GM19351 (cell line): ENCODE results near the gene AMN.
"Not testable (repeated sequence)": the region's sequence is repeated elsewhere in the genome, so short reads cannot be mapped to it uniquely, and the experiment has no call there.

Source experiments
- ATAC-seq: cut with Tn5 transposase; IDR thresholded peaks from one replicate; pipeline ENCODE4 v1.9.1; 2021; ENCODE audit warnings: mild to moderate bottlenecking, moderate library complexity; ENCODE audit not compliant: unreplicated experiment

AMN gene

DNA sequence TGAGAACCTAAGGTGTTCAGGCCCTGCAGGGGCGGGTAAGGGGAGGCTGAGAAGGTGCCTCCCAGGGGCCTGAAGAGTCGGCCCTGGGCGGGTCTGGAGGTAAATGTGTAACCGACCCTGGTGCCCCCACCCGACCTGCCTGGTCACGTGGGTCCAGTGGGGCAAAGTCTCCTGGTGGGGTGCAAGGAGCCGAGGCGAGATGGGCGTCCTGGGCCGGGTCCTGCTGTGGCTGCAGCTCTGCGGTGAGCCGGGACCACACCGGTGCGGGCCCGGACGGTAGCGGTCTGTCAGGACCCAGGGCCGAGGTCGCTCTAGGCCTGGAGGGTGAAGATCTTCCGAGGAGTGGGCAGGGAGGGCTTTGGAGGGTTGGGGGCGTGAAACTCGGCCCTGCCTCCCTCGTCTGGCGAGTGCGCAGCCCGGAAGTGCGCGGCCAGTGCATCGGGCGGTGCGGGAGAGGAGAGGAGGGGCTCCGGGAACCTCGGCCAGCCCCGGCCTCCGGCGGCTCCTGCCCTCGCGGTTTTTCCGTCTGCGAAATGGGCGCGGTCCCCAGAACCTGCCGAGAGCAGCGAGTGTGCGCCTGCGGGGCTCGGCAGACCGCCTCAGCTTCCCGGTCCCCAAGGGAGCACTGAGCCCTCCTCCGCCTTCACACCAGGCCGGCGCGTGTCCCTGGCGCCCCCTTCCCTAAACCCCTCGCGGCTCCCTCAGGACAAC is at the start of gene AMN:
TSS of gene AMN (plus strand) at position 174 of the 711 bp plus-strand sequence. CDS start at position 200, 26 bp downstream.
- no peak for ATAC-seq

- no peak for ATAC-seq
Measured at GRCh38 chr14:102873131-102873530, 49.3 kb upstream of the AMN start.

GRCh38 chr14:102873546-102874061 is 48.9 kb upstream of the AMN start:
- ATAC-seq: no peak

GRCh38 chr14:102875652-102876051 is 46.8 kb upstream of the AMN start:
- no peak for ATAC-seq

- ATAC-seq: not testable (repeated sequence)
Measured at GRCh38 chr14:102877511-102877910, 45.0 kb upstream of the AMN start.

- no peak for ATAC-seq
Measured at GRCh38 chr14:102878174-102878969, 44.1 kb upstream of the AMN start.

DNA sequence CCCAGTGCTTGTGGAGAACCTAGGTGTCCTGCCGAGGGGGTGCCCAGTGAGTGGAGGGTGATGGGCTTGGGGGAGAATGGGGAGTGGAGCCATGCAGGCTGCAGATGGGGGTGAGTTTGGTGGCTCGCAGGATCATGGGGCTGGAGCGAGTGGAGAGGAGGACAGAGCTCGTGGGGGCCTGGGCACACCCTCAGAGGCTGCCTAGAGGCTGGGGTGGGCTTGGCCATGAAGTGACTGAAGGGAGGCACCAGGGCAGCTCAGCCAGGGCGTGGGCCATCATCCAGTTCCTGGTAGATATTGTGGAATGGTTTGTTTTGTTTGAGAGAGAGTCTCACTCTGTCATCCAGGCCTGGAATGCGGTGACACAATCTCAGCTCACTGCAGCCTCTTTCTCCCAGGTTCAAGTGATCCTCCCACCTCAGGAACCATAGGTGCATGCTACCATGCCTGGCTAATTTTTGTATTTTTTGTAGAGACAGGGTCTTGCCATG is 43.4 kb upstream of the AMN start:
- no peak for ATAC-seq

DNA sequence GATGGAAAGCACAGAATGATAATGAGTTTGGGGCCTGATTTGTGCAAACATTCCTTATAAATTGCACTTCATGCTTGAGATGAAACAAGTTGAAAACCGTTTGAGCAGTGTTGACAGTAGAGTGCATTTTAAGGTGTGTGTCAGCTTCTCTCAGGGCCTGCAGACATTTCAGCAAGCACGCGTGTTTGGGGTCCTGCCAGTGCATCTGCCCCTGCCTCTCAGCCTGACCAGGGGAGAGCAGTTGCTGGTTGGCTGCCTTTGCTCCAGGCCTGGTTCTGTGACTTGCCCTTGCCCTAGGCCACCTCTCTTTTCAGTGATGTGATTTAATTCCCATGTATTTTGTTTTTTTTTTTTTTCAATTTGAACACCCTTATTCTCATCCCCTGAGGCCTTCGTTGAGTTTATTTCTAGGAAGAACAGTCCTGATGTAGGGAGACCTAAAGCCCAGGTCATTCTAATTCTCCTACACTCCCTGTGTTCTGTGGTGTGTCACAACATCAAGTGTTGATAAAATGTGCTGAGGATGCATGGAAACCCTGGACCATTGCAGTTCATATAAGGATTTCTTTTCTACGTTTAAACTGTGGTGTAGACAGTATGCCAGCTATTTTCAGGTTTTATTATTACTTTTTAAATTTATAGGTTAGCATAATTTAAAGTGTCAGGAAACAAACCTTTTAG is 40.1 kb upstream of the AMN start:
- ATAC-seq: no peak

DNA sequence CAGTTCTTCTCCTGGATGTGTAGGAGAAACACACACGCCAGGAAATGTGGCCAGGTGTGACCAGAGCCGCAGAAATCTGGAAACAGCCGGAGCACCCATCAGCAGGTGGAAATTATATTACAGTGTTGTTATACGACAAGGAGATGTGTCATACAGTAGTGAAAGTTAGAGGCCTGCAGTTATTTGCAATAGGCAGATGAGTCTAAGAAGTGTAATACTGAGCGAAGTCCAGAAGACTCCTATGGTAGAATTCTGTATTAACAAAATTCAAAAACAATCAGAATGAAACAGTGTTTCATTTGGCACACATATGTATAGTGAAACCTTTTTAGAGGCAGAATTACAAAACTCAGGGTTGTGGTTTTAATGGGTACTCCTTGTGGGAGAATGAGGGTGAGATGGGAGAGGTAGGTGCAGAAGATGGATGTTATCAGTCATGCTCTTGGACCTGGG is 39.3 kb upstream of the AMN start:
- ATAC-seq: no peak

DNA sequence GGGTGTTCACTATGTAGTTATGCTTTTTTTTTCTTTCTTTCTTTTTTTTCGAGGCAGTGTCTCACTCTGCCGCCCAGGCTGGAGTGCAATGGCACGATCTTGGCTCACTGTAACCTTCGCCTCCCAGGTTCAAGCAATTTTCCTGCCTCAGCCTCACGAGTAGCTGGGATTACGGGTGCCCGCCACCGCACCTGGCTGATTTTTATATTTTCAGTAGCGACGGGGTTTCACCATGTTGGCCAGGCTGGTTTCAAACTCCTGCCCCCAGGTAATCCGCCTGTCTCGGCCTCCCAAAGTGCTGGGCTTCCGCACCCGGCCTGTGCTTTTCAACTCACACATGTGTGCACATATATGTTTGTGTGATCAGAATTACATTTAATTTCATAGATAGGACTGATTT is 38.9 kb upstream of the AMN start:
- ATAC-seq: no peak

GRCh38 chr14:102885737-102886447 is 36.6 kb upstream of the AMN start:
- no peak for ATAC-seq

- ATAC-seq: no peak
Measured at GRCh38 chr14:102888748-102889147, 33.7 kb upstream of the AMN start.

DNA sequence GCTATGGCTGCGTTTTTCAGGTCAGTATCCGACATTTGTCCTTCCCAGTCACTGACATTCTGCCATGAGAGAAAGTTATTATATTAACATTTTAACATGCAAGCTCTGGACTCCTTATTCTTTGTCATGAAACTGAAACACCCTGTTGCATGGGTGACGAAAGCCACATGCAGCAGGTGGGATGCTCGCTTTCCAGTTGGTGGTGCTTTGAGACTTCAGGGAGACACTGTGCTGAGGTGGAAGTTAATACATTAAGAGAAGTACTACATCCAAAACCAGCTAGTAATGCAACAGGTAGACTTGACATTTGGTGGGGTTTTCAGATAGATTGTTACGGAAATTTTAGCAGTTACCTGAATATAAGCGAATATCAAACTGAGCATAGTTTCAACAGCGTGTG is 32.8 kb upstream of the AMN start:
- no peak for ATAC-seq

DNA sequence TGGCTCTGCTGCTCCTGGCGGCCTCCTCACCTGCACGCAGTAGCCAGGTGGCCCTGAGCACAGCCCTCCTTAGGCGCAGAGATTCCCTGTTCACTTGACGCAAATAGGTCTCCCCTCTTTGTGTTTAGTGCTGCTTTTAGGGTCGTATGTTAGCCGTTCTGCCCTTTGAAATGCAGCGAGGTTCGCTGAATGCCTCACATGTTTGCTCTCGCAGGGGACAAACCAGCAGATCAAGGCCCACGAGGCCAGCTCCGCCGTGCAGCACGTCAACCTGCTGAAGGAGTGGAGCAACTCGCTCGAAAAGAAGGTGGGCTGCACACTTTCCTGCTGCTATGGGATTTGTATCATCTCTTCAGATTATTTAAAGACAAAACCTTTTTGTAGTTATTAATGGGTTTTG is 31.4 kb upstream of the AMN start:
- ATAC-seq: no peak

DNA sequence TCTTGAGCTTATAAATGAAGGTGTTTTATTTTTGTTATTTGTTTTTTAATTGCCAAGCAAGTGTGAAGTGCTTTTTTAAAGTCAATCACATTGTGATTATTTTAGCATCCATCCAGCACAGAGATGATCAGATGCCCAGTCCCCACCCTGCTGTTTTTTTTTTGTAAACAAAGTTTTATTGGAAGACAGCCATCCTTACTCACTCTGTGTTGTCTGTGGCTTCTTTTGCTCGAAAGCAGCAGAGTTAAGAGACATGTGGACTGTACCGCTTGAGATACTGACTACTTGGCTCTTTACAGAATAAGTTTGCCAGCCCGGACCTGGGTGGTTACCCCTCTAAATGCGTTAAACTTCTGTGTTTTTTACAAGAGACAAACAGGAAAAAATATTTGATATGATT is 30.9 kb upstream of the AMN start:
- ATAC-seq: no peak

- no peak for ATAC-seq
Measured at GRCh38 chr14:102892651-102893050, 29.8 kb upstream of the AMN start.

- no peak for ATAC-seq
Measured at GRCh38 chr14:102893452-102893851, 29.0 kb upstream of the AMN start.

- not testable (repeated sequence) for ATAC-seq
Measured at GRCh38 chr14:102896735-102897134, 25.7 kb upstream of the AMN start.

GRCh38 chr14:102897299-102898027 is 25.0 kb upstream of the AMN start:
- ATAC-seq: no peak

GRCh38 chr14:102898298-102898697 is 24.2 kb upstream of the AMN start:
- ATAC-seq: no peak
